H9 (cell line): Measurements from ENCODE around the gene P4HA2. TPM values are rescaled to one million over a fixed set of nuclear protein-coding genes. Genes with fewer than 3 reads are reported as not detected.

ENCODE experiments used
- DNase-seq: peaks from one replicate; pipeline ENCODE4 v3.0.0-alpha.2; 2017
- H2AFZ ChIP-seq: one replicate; pipeline ENCODE4 v1.6.1; 2013; ENCODE audit warnings: mild to moderate bottlenecking, low read length, control low read depth, moderate library complexity
- H2AK5ac ChIP-seq: 2 replicates; pipeline ENCODE4 v1.6.1; 2013; ENCODE audit warnings: low read length, control low read depth, mixed read lengths; ENCODE audit not compliant: insufficient read length
- H2BK120ac ChIP-seq: one replicate; pipeline ENCODE4 v1.6.1; 2013; ENCODE audit warnings: low read depth, mild to moderate bottlenecking, low read length, control low read depth, inconsistent platforms; ENCODE audit not compliant: poor library complexity, severe bottlenecking
- H2BK12ac ChIP-seq: 2 replicates; pipeline ENCODE4 v1.6.1; 2013; ENCODE audit warnings: low read length, control low read depth, mixed read lengths, low read depth; ENCODE audit not compliant: insufficient read length
- H2BK15ac ChIP-seq: 2 replicates; pipeline ENCODE4 v1.6.1; 2013; ENCODE audit warnings: low read depth, low read length, control low read depth
- H2BK20ac ChIP-seq: one replicate; pipeline ENCODE4 v1.6.1; 2013; ENCODE audit warnings: low read depth, mild to moderate bottlenecking, low read length, control low read depth, inconsistent platforms; ENCODE audit not compliant: poor library complexity, severe bottlenecking
- H2BK5ac ChIP-seq: 2 replicates; pipeline ENCODE4 v1.6.1; 2013; ENCODE audit warnings: low read length, control low read depth, mixed read lengths; ENCODE audit not compliant: insufficient read length
- H3K14ac ChIP-seq: 2 replicates; pipeline ENCODE4 v1.6.1; 2013; ENCODE audit warnings: low read length, control low read depth; ENCODE audit not compliant: insufficient read depth
- H3K18ac ChIP-seq: 2 replicates; pipeline ENCODE4 v1.6.1; 2013; ENCODE audit warnings: low read depth, mild to moderate bottlenecking, mixed read lengths, low read length, control low read depth; ENCODE audit not compliant: insufficient read length
- H3K23ac ChIP-seq: 2 replicates; pipeline ENCODE4 v1.6.1; 2013; ENCODE audit warnings: low read length, control low read depth, mixed read lengths, low read depth; ENCODE audit not compliant: insufficient read length
- H3K23me2 ChIP-seq: 2 replicates; pipeline ENCODE4 v1.6.1; 2013; ENCODE audit warnings: low read depth, mild to moderate bottlenecking, mixed read lengths, low read length, control low read depth; ENCODE audit not compliant: insufficient read length, poor library complexity, severe bottlenecking
- H3K27ac ChIP-seq: 2 replicates; pipeline ENCODE4 v1.5.1; 2013; ENCODE audit warnings: low read length, control low read depth, mixed read lengths, low read depth; ENCODE audit not compliant: insufficient read length
- H3K27me3 ChIP-seq: 2 replicates; pipeline ENCODE4 v1.6.1; 2013; ENCODE audit warnings: low read length, control low read depth, inconsistent platforms; ENCODE audit not compliant: insufficient read depth
- H3K4ac ChIP-seq: 2 replicates; pipeline ENCODE4 v1.6.1; 2013; ENCODE audit warnings: low read depth, mild to moderate bottlenecking, control low read depth, inconsistent platforms, low read length, moderate library complexity
- H3K4me1 ChIP-seq: 2 replicates; pipeline ENCODE4 v1.6.1; 2013; ENCODE audit warnings: low read length, control low read depth, inconsistent platforms; ENCODE audit not compliant: insufficient read depth
- H3K4me2 ChIP-seq: 2 replicates; pipeline ENCODE4 v1.6.1; 2013; ENCODE audit warnings: low read length, control low read depth, mixed read lengths; ENCODE audit not compliant: insufficient read length, insufficient read depth
- H3K56ac ChIP-seq: 2 replicates; pipeline ENCODE4 v1.6.1; 2013; ENCODE audit warnings: low read depth, mild to moderate bottlenecking, mixed read lengths, low read length, control low read depth; ENCODE audit not compliant: insufficient read length
- H3K79me1 ChIP-seq: 2 replicates; pipeline ENCODE4 v1.6.1; 2013; ENCODE audit warnings: low read depth, mild to moderate bottlenecking, moderate library complexity, low read length, control low read depth, inconsistent platforms; ENCODE audit not compliant: insufficient read depth, poor library complexity, severe bottlenecking
- H3K79me2 ChIP-seq: 2 replicates; pipeline ENCODE4 v1.6.1; 2013; ENCODE audit warnings: low read length, control low read depth, inconsistent platforms; ENCODE audit not compliant: insufficient read depth
- H3K9ac ChIP-seq: 2 replicates; pipeline ENCODE4 v1.6.1; 2013; ENCODE audit warnings: low read length, control low read depth, mixed read lengths; ENCODE audit not compliant: insufficient read length; ENCODE audit errors: extremely low read depth
- H3K9me3 ChIP-seq: one replicate; pipeline ENCODE4 v1.6.1; 2013; ENCODE audit warnings: low read depth, low read length, inconsistent platforms; ENCODE audit not compliant: control insufficient read depth
- H3T11ph ChIP-seq: one replicate; pipeline ENCODE4 v1.6.1; 2013; ENCODE audit warnings: mild to moderate bottlenecking, low read length, control low read depth, inconsistent platforms
- H4K20me1 ChIP-seq: one replicate; pipeline ENCODE4 v1.6.1; 2013; ENCODE audit not compliant: control insufficient read depth, insufficient read length, insufficient read depth
- H4K5ac ChIP-seq: 2 replicates; pipeline ENCODE4 v1.6.1; 2013; ENCODE audit warnings: low read depth, mild to moderate bottlenecking, mixed read lengths, low read length, control low read depth; ENCODE audit not compliant: insufficient read length
- H4K8ac ChIP-seq: replicated peaks from 2 replicates; pipeline ENCODE4 v1.6.1; 2013; ENCODE audit warnings: low read length, control low read depth, mixed read lengths, low read depth; ENCODE audit not compliant: insufficient read length
- H4K91ac ChIP-seq: 2 replicates; pipeline ENCODE4 v1.6.1; 2013; ENCODE audit warnings: low read depth, mild to moderate bottlenecking, moderate library complexity, mixed read lengths, low read length, control low read depth; ENCODE audit not compliant: insufficient read length
- H3K27ac Mint-ChIP-seq, 3 experiments: 2 replicates in 2 of 3; 3 replicates in 1 of 3; pipeline ENCODE4 v1.8.0; 2020 to 2021; ENCODE audit warnings: mixed read lengths in 3 of 3, mild to moderate bottlenecking in 1 of 3, moderate library complexity in 1 of 3
- H3K27me3 Mint-ChIP-seq: 2 replicates; pipeline ENCODE4 v1.8.0; 2021; ENCODE audit warnings: low read depth, mild to moderate bottlenecking, moderate library complexity, mixed read lengths
- H3K36me3 Mint-ChIP-seq, 3 experiments: 2 replicates in 2 of 3; 3 replicates in 1 of 3; pipeline ENCODE4 v1.8.0; 2020 to 2021; ENCODE audit warnings: low read depth in 3 of 3, mixed read lengths in 3 of 3; ENCODE audit not compliant: insufficient read depth in 1 of 3
- H3K4me1 Mint-ChIP-seq, 2 experiments: 2 replicates each; pipeline ENCODE4 v1.8.0; 2020; ENCODE audit warnings: mixed read lengths in 2 of 2
- H3K4me3 Mint-ChIP-seq, 2 experiments: 2 replicates in 1 of 2; 3 replicates in 1 of 2; pipeline ENCODE4 v1.8.0; 2020 to 2021; ENCODE audit warnings: mild to moderate bottlenecking in 2 of 2, mixed read lengths in 2 of 2, moderate library complexity in 1 of 2
- H3K9me3 Mint-ChIP-seq, 2 experiments: 2 replicates in 1 of 2; 3 replicates in 1 of 2; pipeline ENCODE4 v1.8.0; 2020; ENCODE audit warnings: mild to moderate bottlenecking in 2 of 2, mixed read lengths in 2 of 2, moderate library complexity in 1 of 2
- total RNA-seq: library from RNA; stranded (reverse); gene quantifications from 2 replicates; pipeline ENCODE4 v1.2.1, GENCODE V29; 2021
- TF ChIP-seq, protein P1 (sequence below): fragments of 200-600 bp; sonication (generic); conservative IDR thresholded peaks from 3 replicates; pipeline ENCODE4 v1.8.0; 2021; ENCODE audit warnings: antibody characterized with exemption, mild to moderate bottlenecking

P4HA2 gene
- total RNA-seq, 1 experiment from 2014 or later: 15.3 TPM

DNA sequence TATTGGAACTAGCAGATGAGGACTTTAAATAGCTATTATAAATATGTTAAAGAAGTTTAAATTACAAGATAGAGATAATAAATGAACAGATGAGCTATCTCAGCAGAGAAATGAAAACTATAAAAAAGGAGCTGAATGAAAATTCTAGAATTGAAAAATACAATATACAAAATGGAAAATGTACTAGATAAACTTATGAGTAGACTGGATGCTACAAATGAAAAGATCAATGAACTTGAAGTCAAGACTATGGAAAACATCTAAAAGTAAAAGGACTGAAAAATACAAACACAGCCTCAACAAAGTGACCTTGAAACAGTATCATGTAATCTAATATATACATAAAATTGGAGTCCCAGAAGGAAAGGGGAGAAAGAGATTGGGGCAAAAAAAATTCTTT, 19.2 kb upstream of the P4HA2 start:
- Mint-ChIP-seq H3K36me3 (peaks cover 5 to 13% (median 6%) of the 10 kb centered on the region in 3 experiments), H3K27ac (no peak overlapping the region), H3K27me3 (peaks cover 2% of the 10 kb centered on the region), H3K9me3 (peaks cover 14 to 20% of the 10 kb centered on the region in 2 experiments), H3K4me1 (peaks cover 12% of the 10 kb centered on the region in 2 experiments), H3K4me3 (no peak overlapping the region)
- no peak overlapping the region for H4K5ac ChIP-seq
- no peak overlapping the region for H3K18ac ChIP-seq
- H3K23me2 ChIP-seq: no peaks in the 10 kb centered on the region
- no peaks in the 10 kb centered on the region for H4K20me1 ChIP-seq
- H2BK5ac ChIP-seq: no peak overlapping the region
- H3K27me3 ChIP-seq: no peaks in the 10 kb centered on the region
- no peak overlapping the region for H3K27ac ChIP-seq
- H3T11ph ChIP-seq: no peak overlapping the region
- H2BK20ac ChIP-seq: no peak overlapping the region
- H3K14ac ChIP-seq: no peak overlapping the region
- H2BK12ac ChIP-seq: no peak overlapping the region
- no peak for DNase-seq
- no peak overlapping the region for H4K91ac ChIP-seq
- no peak overlapping the region for H4K8ac ChIP-seq
- H3K4ac ChIP-seq: no peak overlapping the region
- H3K4me2 ChIP-seq: no peak overlapping the region
- no peak overlapping the region for H2AK5ac ChIP-seq
- no peak overlapping the region for H2AFZ ChIP-seq
- H2BK15ac ChIP-seq: no peak overlapping the region
- H3K23ac ChIP-seq: no peak overlapping the region
- H3K4me1 ChIP-seq: peaks cover 4% of the 10 kb centered on the region; the same call in 1 of the 2 replicates
- H3K56ac ChIP-seq: no peak overlapping the region
- TF ChIP-seq, protein P1, sequence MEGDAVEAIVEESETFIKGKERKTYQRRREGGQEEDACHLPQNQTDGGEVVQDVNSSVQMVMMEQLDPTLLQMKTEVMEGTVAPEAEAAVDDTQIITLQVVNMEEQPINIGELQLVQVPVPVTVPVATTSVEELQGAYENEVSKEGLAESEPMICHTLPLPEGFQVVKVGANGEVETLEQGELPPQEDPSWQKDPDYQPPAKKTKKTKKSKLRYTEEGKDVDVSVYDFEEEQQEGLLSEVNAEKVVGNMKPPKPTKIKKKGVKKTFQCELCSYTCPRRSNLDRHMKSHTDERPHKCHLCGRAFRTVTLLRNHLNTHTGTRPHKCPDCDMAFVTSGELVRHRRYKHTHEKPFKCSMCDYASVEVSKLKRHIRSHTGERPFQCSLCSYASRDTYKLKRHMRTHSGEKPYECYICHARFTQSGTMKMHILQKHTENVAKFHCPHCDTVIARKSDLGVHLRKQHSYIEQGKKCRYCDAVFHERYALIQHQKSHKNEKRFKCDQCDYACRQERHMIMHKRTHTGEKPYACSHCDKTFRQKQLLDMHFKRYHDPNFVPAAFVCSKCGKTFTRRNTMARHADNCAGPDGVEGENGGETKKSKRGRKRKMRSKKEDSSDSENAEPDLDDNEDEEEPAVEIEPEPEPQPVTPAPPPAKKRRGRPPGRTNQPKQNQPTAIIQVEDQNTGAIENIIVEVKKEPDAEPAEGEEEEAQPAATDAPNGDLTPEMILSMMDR: no peak
- no peaks in the 10 kb centered on the region for H3K79me1 ChIP-seq
- H2BK120ac ChIP-seq: no peak overlapping the region
- H3K79me2 ChIP-seq: no peaks in the 10 kb centered on the region
- no peak overlapping the region for H3K9ac ChIP-seq
- no peaks in the 10 kb centered on the region for H3K9me3 ChIP-seq
